Measurements from ENCODE around the gene GREM2. TPM values are rescaled to one million over a fixed set of nuclear protein-coding genes. Genes with fewer than 3 reads are reported as not detected.

GREM2 gene
- total RNA-seq, 1 experiment from 2014 or later: not detected

DNA sequence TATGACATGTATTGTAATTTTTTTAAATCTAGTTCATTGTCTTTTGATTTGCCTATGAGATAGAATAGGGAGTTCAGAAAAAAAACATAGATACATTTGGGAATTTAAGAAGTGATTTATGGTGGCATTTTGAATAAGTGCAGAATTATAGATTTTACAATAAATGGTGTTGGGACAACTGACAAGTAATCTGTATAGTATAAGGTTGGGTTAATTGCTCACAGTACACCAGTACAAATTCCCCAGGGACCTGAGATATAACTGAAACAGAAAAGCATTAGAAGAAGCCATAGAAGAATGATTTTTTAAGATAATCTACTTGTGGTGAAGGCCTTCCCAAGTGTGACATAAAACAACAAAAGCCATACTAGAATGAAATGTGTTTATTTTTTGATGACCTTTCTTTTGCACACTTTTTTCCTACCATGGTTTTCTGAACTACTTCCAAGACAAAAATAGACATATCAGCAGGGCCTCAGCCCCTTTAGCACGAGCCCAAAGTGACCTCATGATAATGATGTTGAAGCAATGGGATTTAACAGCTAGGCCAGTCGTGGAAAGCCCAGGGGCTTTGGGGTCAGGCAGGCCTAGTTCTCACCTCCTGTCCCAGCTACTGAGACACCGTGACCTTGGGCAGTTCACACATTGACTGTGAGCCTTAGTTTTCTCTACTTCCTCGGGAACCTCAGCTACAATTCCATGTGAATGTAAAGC, 87.4 kb downstream of the GREM2 start:
- Histone ChIP-seq H2BK5ac (ENCODE audit: insufficient read length, low read length) (no peak overlapping the region), H2BK120ac (ENCODE audit: low read depth, low read length, poor library complexity, severe bottlenecking) (no peak overlapping the region), H3K23me2 (ENCODE audit: insufficient read length, low read depth, low read length, poor library complexity, severe bottlenecking) (no peaks in the 10 kb centered on the region), H3K79me2 (ENCODE audit: insufficient read depth, low read length) (no peaks in the 10 kb centered on the region), H2AK5ac (ENCODE audit: insufficient read length, low read length) (no peak overlapping the region), H4K8ac (replicated peaks; ENCODE audit: insufficient read length, low read depth, low read length) (no peak overlapping the region), H2BK15ac (ENCODE audit: low read depth, low read length) (no peak overlapping the region), H2BK20ac (ENCODE audit: low read depth, low read length, poor library complexity, severe bottlenecking) (no peak overlapping the region), H3K23ac (ENCODE audit: insufficient read length, low read depth, low read length) (no peak overlapping the region), H3K27me3 (ENCODE audit: insufficient read depth, low read length) (no peaks in the 10 kb centered on the region), H2BK12ac (ENCODE audit: insufficient read length, low read depth, low read length) (no peak overlapping the region), H3K27ac (ENCODE audit: insufficient read length, low read depth, low read length) (no peak overlapping the region), H4K5ac (ENCODE audit: insufficient read length, low read depth, low read length) (no peak overlapping the region), H3K79me1 (ENCODE audit: insufficient read depth, low read depth, low read length, poor library complexity, severe bottlenecking) (no peaks in the 10 kb centered on the region), H3K18ac (ENCODE audit: insufficient read length, low read depth, low read length) (no peak overlapping the region), H3T11ph (ENCODE audit: low read length) (no peak overlapping the region), H3K14ac (ENCODE audit: insufficient read depth, low read length) (no peak overlapping the region), H3K9ac (ENCODE audit: extremely low read depth, insufficient read length, low read length) (no peak overlapping the region), H3K4ac (ENCODE audit: low read depth, low read length) (no peak overlapping the region), H3K4me1 (ENCODE audit: insufficient read depth, low read length) (no peaks in the 10 kb centered on the region), H4K91ac (ENCODE audit: insufficient read length, low read depth, low read length) (no peak overlapping the region), H4K20me1 (ENCODE audit: control insufficient read depth, insufficient read depth, insufficient read length) (no peaks in the 10 kb centered on the region), H2AFZ (ENCODE audit: low read length) (no peak overlapping the region), H3K9me3 (ENCODE audit: control insufficient read depth, low read depth, low read length) (no peaks in the 10 kb centered on the region), H3K4me2 (ENCODE audit: insufficient read depth, insufficient read length, low read length) (no peak overlapping the region), H3K56ac (ENCODE audit: insufficient read length, low read depth, low read length) (no peak overlapping the region)
- H3K9me3 Mint-ChIP-seq: no peaks in the 10 kb centered on the region
- H3K4me1 Mint-ChIP-seq: peaks cover 3 to 7% of the 10 kb centered on the region in 2 experiments; a peak in 3 of 4 replicates
- H3K27me3 Mint-ChIP-seq (ENCODE audit: low read depth): no peaks in the 10 kb centered on the region
- H3K27ac Mint-ChIP-seq: no peak overlapping the region
- H3K36me3 Mint-ChIP-seq (ENCODE audit: insufficient read depth in 1 of 3, low read depth in 3 of 3): no peaks in the 10 kb centered on the region
- WGBS (ENCODE audit: extremely low coverage, insufficient read length, low lambda C conversion rate): no CpG with 5 or more reads among the region's 4 CpGs
- H3K4me3 Mint-ChIP-seq: no peak overlapping the region
- no peak for DNase-seq
- TF ChIP-seq, protein P1, sequence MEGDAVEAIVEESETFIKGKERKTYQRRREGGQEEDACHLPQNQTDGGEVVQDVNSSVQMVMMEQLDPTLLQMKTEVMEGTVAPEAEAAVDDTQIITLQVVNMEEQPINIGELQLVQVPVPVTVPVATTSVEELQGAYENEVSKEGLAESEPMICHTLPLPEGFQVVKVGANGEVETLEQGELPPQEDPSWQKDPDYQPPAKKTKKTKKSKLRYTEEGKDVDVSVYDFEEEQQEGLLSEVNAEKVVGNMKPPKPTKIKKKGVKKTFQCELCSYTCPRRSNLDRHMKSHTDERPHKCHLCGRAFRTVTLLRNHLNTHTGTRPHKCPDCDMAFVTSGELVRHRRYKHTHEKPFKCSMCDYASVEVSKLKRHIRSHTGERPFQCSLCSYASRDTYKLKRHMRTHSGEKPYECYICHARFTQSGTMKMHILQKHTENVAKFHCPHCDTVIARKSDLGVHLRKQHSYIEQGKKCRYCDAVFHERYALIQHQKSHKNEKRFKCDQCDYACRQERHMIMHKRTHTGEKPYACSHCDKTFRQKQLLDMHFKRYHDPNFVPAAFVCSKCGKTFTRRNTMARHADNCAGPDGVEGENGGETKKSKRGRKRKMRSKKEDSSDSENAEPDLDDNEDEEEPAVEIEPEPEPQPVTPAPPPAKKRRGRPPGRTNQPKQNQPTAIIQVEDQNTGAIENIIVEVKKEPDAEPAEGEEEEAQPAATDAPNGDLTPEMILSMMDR (conservative IDR thresholded peaks at IDR 0.05): no peak
